ENCODE data around the gene SLC66A2.

GRCh38 chr18:79881695-79882094 lies 69.8 kb downstream of the SLC66A2 start:
- TF ChIP-seq CTCF (IDR thresholded peaks at IDR 0.05) (no peak), EP300 (IDR thresholded peaks at IDR 0.05) (no peak)

All from sigmoid colon (tissue), 4 donors.